Smooth muscle cell (in vitro differentiated cells): ENCODE results near the gene CHD6. TPM values are rescaled to one million over a fixed set of nuclear protein-coding genes. Genes with fewer than 3 reads are reported as not detected.

Experiments used
- DNase-seq: peaks from one replicate; lab custom pipeline; 2025; ENCODE audit not compliant: unreplicated experiment; lab: John Stamatoyannopoulos, UW
- H2AFZ ChIP-seq: fragments of 200-600 bp; sonication (generic); 2 replicates; pipeline ENCODE4 v1.6.0; 2016; ENCODE audit warnings: antibody characterized with exemption, low read depth, mild to moderate bottlenecking
- H3F3A ChIP-seq: fragments of 200-600 bp; sonication (generic); 2 replicates; pipeline ENCODE4 v1.6.0; 2017; ENCODE audit warnings: antibody characterized with exemption, low read depth
- H3K27ac ChIP-seq: fragments of 200-600 bp; sonication (generic); 2 replicates; pipeline ENCODE4 v1.5.1; 2016; ENCODE audit warnings: low read depth, mild to moderate bottlenecking
- H3K27me3 ChIP-seq: fragments of 200-600 bp; sonication (generic); 2 replicates; pipeline ENCODE4 v1.6.1; 2016; ENCODE audit warnings: low read depth, mild to moderate bottlenecking
- H3K36me3 ChIP-seq: fragments of 200-600 bp; sonication (generic); 2 replicates; pipeline ENCODE4 v1.5.1; 2016; ENCODE audit warnings: low read depth
- H3K4me1 ChIP-seq: fragments of 200-600 bp; sonication (generic); 2 replicates; pipeline ENCODE4 v1.5.1; 2016; ENCODE audit warnings: low read depth
- H3K4me2 ChIP-seq: fragments of 200-600 bp; sonication (generic); 2 replicates; pipeline ENCODE4 v1.6.0; 2016; ENCODE audit warnings: mild to moderate bottlenecking
- H3K4me3 ChIP-seq: fragments of 200-600 bp; sonication (generic); 2 replicates; pipeline ENCODE4 v1.5.1; 2016; ENCODE audit warnings: mild to moderate bottlenecking
- H3K79me2 ChIP-seq: fragments of 200-600 bp; sonication (generic); 2 replicates; pipeline ENCODE4 v1.6.0; 2016; ENCODE audit warnings: low read depth, mild to moderate bottlenecking
- H3K9ac ChIP-seq: fragments of 200-600 bp; sonication (generic); 2 replicates; pipeline ENCODE4 v1.6.0; 2016; ENCODE audit warnings: low read depth
- H3K9me3 ChIP-seq: fragments of 200-600 bp; sonication (generic); replicated peaks from 2 replicates; pipeline ENCODE4 v1.5.1; 2016; ENCODE audit warnings: low read depth
- H4K20me1 ChIP-seq: fragments of 200-600 bp; sonication (generic); 2 replicates; pipeline ENCODE4 v1.6.0; 2016; ENCODE audit warnings: low read depth
- CTCF ChIP-seq: fragments of 200-600 bp; sonication (generic); IDR thresholded peaks from 2 replicates; pipeline ENCODE4 v1.5.1; 2017; ENCODE audit warnings: borderline replicate concordance, mild to moderate bottlenecking, antibody characterized with exemption; ENCODE audit not compliant: insufficient read depth, poor library complexity, severe bottlenecking
- WGBS: methylation state at CpG from one replicate; pipeline ENCODE4 v1.1.7; 2016; ENCODE audit warnings: low lambda C conversion rate; 5-methylcytosine and 5-hydroxymethylcytosine counted together
- polyA plus RNA-seq: library from polyadenylated mRNA; unstranded; fragments of >200 nt; fragmentation: Nextera tagmentation; extraction: Ambion mirVana; gene quantifications from 2 replicates; pipeline ENCODE4 v1.2.1, GENCODE V29; 2016
- total RNA-seq: library from RNA; depleted of rRNA; stranded (reverse); fragments of >200 nt; gene quantifications from 2 replicates; pipeline ENCODE4 v1.2.3, GENCODE V29; 2014

Gene CHD6
- total and polyA plus RNA-seq, 2 experiments from 2014 or later = 41.7 to 47.8 TPM

GRCh38 chr20:41425180-41425884 lies 192.8 kb downstream of the CHD6 start:
- H3K4me3 ChIP-seq = no peak overlapping the region
- H3K9ac ChIP-seq = peak overlapping the region; percentile 38
- no peaks in the 10 kb centered on the region for H3K27me3 ChIP-seq
- DNase-seq = no peak
- no peaks in the 10 kb centered on the region for H3K4me1 ChIP-seq
- no peaks in the 10 kb centered on the region for H3K79me2 ChIP-seq
- no peaks in the 10 kb centered on the region for H3K36me3 ChIP-seq
- H4K20me1 ChIP-seq = peaks cover 5% of the 10 kb centered on the region
- no peak overlapping the region for H2AFZ ChIP-seq
- no peaks in the 10 kb centered on the region for H3K9me3 ChIP-seq
- no peak for TF ChIP-seq CTCF
- peak overlapping the region; percentile 71 for H3K27ac ChIP-seq
- H3K4me2 ChIP-seq = peak overlapping the region; percentile 23
- 61% methylated on average over 10 of the region's 10 CpGs for WGBS
- no peaks in the 10 kb centered on the region for H3F3A ChIP-seq

- DNase-seq = no peak
- Histone ChIP-seq H3K4me1 (no peaks in the 10 kb centered on the region), H3F3A (no peaks in the 10 kb centered on the region), H3K79me2 (no peaks in the 10 kb centered on the region), H4K20me1 (peaks cover 5% of the 10 kb centered on the region), H3K36me3 (no peaks in the 10 kb centered on the region), H3K4me3 (no peak overlapping the region), H3K27ac (peak overlapping the region; percentile 71), H3K9ac (no peak overlapping the region), H3K27me3 (no peaks in the 10 kb centered on the region), H2AFZ (no peak overlapping the region), H3K9me3 (no peaks in the 10 kb centered on the region), H3K4me2 (no peak overlapping the region)
- 35% methylated on average over 1 of the region's 1 CpG for WGBS
- TF ChIP-seq CTCF = no peak
Measured at GRCh38 chr20:41424546-41424945, 193.6 kb downstream of the CHD6 start.

- Histone ChIP-seq H3K4me1 (no peaks in the 10 kb centered on the region), H3K4me3 (no peak overlapping the region)
- WGBS = 72% methylated on average over 3 of the region's 3 CpGs
Measured at GRCh38 chr20:41424011-41424410, 194.2 kb downstream of the CHD6 start.

More at GRCh38 chr20:41424011-41424410, 194.2 kb downstream of the CHD6 start:
- Histone ChIP-seq H3K79me2 (no peaks in the 10 kb centered on the region), H3K27ac (no peak overlapping the region), H2AFZ (no peak overlapping the region), H3K27me3 (no peaks in the 10 kb centered on the region), H3K9ac (no peak overlapping the region), H3K9me3 (no peaks in the 10 kb centered on the region), H4K20me1 (peaks cover 5% of the 10 kb centered on the region), H3K36me3 (no peaks in the 10 kb centered on the region), H3F3A (no peaks in the 10 kb centered on the region), H3K4me2 (no peak overlapping the region)
- TF ChIP-seq CTCF = no peak
- DNase-seq = no peak
